ENCODE results near the gene COL6A3.

Gene COL6A3

DNA sequence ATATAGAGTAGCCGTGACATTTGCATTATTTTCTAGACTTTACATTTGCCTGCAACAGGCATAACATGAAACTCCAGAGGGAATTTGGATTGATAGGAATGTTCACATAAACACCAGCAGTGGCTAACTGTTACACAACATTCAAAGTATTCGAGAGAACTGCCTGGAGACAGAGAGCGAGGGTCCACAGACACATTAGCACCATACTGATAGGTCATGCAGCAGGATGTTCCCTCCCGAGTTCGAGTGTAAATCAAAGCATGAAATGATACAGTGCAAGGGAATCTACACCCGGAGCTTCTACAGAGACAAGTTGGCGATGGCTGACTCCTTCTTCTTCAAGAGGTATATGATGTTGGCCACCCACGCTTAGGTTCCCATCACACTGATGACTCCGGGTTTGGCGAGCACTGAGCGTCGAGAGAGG lies 89.5 kb downstream of the COL6A3 start:
- H3K4me3 ChIP-seq: no peak overlapping the region
- no peak overlapping the region for H3K4me2 ChIP-seq
- H3K36me3 ChIP-seq: no peaks in the 10 kb centered on the region
- no peaks in the 10 kb centered on the region for H3K9me3 ChIP-seq (replicated peaks in 1 of 11)
- H3K27me3 ChIP-seq: no peaks in the 10 kb centered on the region
- no peak for TF ChIP-seq Cebpa-rat (IDR thresholded peaks at IDR 0.05)
- H3K4me1 ChIP-seq: no peaks in the 10 kb centered on the region
- H4K20me1 ChIP-seq: no peaks in the 10 kb centered on the region
- H3K9ac ChIP-seq: no peak overlapping the region
- no peak overlapping the region for H3K27ac ChIP-seq

DNA sequence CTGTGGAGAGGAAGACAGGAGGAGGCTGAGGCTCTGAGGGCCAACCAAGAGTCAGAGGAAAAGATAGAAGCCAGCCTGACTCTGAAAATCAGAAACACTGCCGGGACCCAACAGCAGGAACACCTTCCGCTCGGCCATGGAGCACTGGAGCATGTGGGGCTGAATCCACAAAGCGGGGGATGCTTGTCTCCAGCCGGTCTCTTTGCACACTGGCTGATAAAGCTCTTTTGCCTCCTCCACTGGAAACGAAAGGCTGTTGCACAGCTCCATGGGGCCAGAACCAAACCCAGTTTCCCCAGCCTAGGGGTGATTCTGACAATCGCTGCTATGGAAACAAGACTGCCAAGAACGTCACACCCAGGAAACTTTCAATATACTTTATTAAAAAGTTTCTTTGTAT lies 90.3 kb downstream of the COL6A3 start:
- no peaks in the 10 kb centered on the region for H3K36me3 ChIP-seq
- H3K4me2 ChIP-seq: no peak overlapping the region
- H3K4me3 ChIP-seq: no peak overlapping the region
- H3K27ac ChIP-seq: no peak overlapping the region
- H3K9me3 ChIP-seq (replicated peaks in 1 of 11): no peaks in the 10 kb centered on the region
- no peak for TF ChIP-seq Cebpa-rat (IDR thresholded peaks at IDR 0.05)
- no peaks in the 10 kb centered on the region for H3K27me3 ChIP-seq
- no peaks in the 10 kb centered on the region for H4K20me1 ChIP-seq
- H3K4me1 ChIP-seq: no peaks in the 10 kb centered on the region
- H3K9ac ChIP-seq: no peak overlapping the region

- Histone ChIP-seq H3K9me3 (replicated peaks in 1 of 11) (no peaks in the 10 kb centered on the region), H3K36me3 (no peaks in the 10 kb centered on the region), H3K27ac (no peak overlapping the region), H3K4me1 (no peaks in the 10 kb centered on the region), H3K27me3 (no peaks in the 10 kb centered on the region), H4K20me1 (no peaks in the 10 kb centered on the region), H3K4me3 (no peak overlapping the region), H3K9ac (no peak overlapping the region), H3K4me2 (no peak overlapping the region)
- no peak for TF ChIP-seq Cebpa-rat (IDR thresholded peaks at IDR 0.05)
Observed at GRCh38 chr2:237322564-237322963, 91.4 kb downstream of the COL6A3 start.

DNA sequence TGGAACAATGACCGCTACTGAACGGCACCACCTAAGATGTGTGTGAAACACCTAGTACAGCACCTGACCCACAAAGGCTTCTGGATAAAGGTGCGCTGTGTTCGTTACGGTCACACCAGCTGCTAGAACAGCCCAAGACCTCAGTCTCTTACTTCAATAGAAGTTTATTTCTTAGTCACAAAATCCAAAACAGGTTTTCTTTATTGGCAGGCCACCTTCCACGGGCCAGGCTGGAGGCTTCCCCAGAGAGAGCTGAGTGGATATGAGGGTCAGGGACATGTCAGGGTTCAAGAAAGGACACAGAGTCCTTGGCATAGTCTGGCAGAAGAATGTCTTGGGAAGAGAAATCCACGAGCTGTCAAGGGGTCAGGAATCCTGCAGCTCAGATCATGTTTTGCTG lies 92.2 kb downstream of the COL6A3 start:
- Histone ChIP-seq H4K20me1 (no peaks in the 10 kb centered on the region), H3K27ac (no peak overlapping the region), H3K36me3 (no peaks in the 10 kb centered on the region), H3K27me3 (no peaks in the 10 kb centered on the region), H3K9me3 (replicated peaks in 1 of 11) (no peaks in the 10 kb centered on the region), H3K9ac (no peak overlapping the region), H3K4me1 (no peaks in the 10 kb centered on the region), H3K4me2 (no peak overlapping the region), H3K4me3 (no peak overlapping the region)
- TF ChIP-seq Cebpa-rat (IDR thresholded peaks at IDR 0.05): no peak

- TF ChIP-seq Cebpa-rat (IDR thresholded peaks at IDR 0.05): no peak
- Histone ChIP-seq H3K4me2 (no peak overlapping the region), H4K20me1 (no peaks in the 10 kb centered on the region), H3K27me3 (no peaks in the 10 kb centered on the region), H3K27ac (no peak overlapping the region), H3K9ac (no peak overlapping the region), H3K36me3 (no peaks in the 10 kb centered on the region), H3K9me3 (replicated peaks in 1 of 11) (no peaks in the 10 kb centered on the region), H3K4me3 (no peak overlapping the region), H3K4me1 (no peaks in the 10 kb centered on the region)
Observed at GRCh38 chr2:237320801-237321560, 93.0 kb downstream of the COL6A3 start.

DNA sequence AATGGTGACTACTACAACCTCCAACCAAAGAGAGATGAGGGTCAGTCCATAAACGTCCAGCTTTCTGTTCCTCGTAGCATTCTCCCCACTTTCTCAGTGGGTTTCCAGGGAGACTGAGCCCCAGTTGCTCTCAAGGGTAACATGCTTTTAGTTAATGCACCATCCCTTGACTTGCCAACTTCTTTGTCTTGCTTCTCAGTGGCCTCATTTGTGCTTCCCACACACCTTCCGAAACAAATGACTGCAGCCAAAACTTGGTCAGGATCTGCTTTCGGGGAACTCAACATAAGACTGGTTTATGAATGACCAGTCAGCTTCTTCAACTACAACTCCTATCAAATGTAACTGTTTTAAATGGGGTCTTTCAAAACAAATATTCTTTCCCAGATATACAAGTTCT lies 94.1 kb downstream of the COL6A3 start:
- H3K27ac ChIP-seq: no peak overlapping the region
- no peak for TF ChIP-seq Cebpa-rat (IDR thresholded peaks at IDR 0.05)
- no peak overlapping the region for H3K4me2 ChIP-seq
- H3K9me3 ChIP-seq (replicated peaks in 1 of 11): no peaks in the 10 kb centered on the region
- H3K9ac ChIP-seq: no peak overlapping the region
- H3K4me1 ChIP-seq: no peaks in the 10 kb centered on the region
- H3K27me3 ChIP-seq: no peaks in the 10 kb centered on the region
- no peak overlapping the region for H3K4me3 ChIP-seq
- no peaks in the 10 kb centered on the region for H3K36me3 ChIP-seq
- no peaks in the 10 kb centered on the region for H4K20me1 ChIP-seq

DNA sequence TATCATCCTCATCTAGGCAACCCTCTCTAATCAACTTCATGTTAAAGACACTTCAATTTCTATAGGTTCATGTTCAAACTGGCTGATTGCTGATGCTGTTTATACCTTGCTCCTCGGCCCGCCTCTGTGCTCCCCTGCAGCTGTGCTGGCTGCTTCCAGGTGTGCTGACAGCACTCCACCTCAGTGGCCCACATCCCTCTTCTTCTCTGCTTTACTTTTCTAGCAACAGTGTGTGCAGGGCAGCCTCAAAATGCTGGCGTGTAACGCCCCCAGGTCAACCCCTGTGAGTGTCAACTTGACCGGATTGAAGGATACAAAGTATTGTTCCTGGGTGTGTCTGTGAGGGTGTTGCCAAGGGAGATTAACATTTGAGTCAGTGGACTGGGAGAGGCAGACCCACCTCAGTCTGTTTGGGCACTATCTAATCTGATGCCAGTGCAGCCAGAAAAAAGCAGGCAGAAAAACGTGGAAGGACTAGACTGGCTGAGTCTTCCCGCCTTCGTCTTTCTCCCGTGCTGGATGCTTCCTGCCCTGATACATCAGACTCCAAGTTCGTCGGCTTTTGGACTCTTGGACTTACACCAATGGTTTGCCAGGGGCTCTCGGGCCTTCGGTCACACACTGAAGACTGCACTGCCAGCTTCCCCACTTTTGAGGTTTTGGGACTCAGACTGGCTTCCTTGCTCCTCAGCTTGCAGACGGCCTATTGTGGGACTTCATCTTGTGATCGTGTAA lies 94.7 kb downstream of the COL6A3 start:
- no peak overlapping the region for H3K4me2 ChIP-seq
- no peaks in the 10 kb centered on the region for H3K27me3 ChIP-seq
- H3K9me3 ChIP-seq (replicated peaks in 1 of 11): no peaks in the 10 kb centered on the region
- no peak overlapping the region for H3K4me3 ChIP-seq
- no peaks in the 10 kb centered on the region for H3K4me1 ChIP-seq
- no peak for TF ChIP-seq Cebpa-rat (IDR thresholded peaks at IDR 0.05)
- H3K9ac ChIP-seq: no peak overlapping the region
- no peaks in the 10 kb centered on the region for H3K36me3 ChIP-seq
- no peaks in the 10 kb centered on the region for H4K20me1 ChIP-seq
- H3K27ac ChIP-seq: no peak overlapping the region

GRCh38 chr2:237316339-237316738 lies 97.6 kb downstream of the COL6A3 start:
- H3K4me2 ChIP-seq: no peak overlapping the region
- H4K20me1 ChIP-seq: no peaks in the 10 kb centered on the region
- H3K4me1 ChIP-seq: no peaks in the 10 kb centered on the region
- no peaks in the 10 kb centered on the region for H3K27me3 ChIP-seq
- TF ChIP-seq Cebpa-rat (IDR thresholded peaks at IDR 0.05): no peak
- H3K4me3 ChIP-seq: no peak overlapping the region
- no peak overlapping the region for H3K27ac ChIP-seq
- no peaks in the 10 kb centered on the region for H3K36me3 ChIP-seq
- no peak overlapping the region for H3K9ac ChIP-seq
- no peaks in the 10 kb centered on the region for H3K9me3 ChIP-seq (replicated peaks in 1 of 11)

- H3K27ac ChIP-seq: no peak overlapping the region
- H3K4me2 ChIP-seq: no peak overlapping the region
- H4K20me1 ChIP-seq: no peaks in the 10 kb centered on the region
- no peaks in the 10 kb centered on the region for H3K9me3 ChIP-seq (replicated peaks in 1 of 11)
- no peak overlapping the region for H3K4me3 ChIP-seq
- TF ChIP-seq Cebpa-rat (IDR thresholded peaks at IDR 0.05): no peak
- H3K36me3 ChIP-seq: no peaks in the 10 kb centered on the region
- H3K4me1 ChIP-seq: no peaks in the 10 kb centered on the region
- H3K9ac ChIP-seq: no peak overlapping the region
- H3K27me3 ChIP-seq: no peaks in the 10 kb centered on the region
Observed at GRCh38 chr2:237315829-237316225, 98.1 kb downstream of the COL6A3 start.

Measured in BLaER1 treated with 17β-estradiol and CSF1 and Interleukin-3, amounts not matched to agents 10 nM and 100 nM (cell line).